Ishikawa (cell line): ENCODE measurements around the gene NEURL2.

Source experiments
- CEBPB ChIP-seq: IDR thresholded peaks from 2 replicates; pipeline ENCODE4 v1.6.1; 2012
- CREB1 ChIP-seq: IDR thresholded peaks from 2 replicates; pipeline ENCODE4 v1.6.1; 2012; ENCODE audit warnings: low read depth
- EGR1 ChIP-seq: IDR thresholded peaks from 2 replicates; pipeline ENCODE4 v1.6.1; 2012
- EP300 ChIP-seq: IDR thresholded peaks from 2 replicates; pipeline ENCODE4 v1.6.1; 2012; ENCODE audit warnings: borderline replicate concordance
- FOXM1 ChIP-seq: IDR thresholded peaks from 2 replicates; pipeline ENCODE4 v1.6.1; 2012; ENCODE audit warnings: low read depth, borderline replicate concordance
- MAX ChIP-seq: IDR thresholded peaks from 2 replicates; pipeline ENCODE4 v1.6.1; 2012
- NFIC ChIP-seq: IDR thresholded peaks from 2 replicates; pipeline ENCODE4 v1.6.1; 2012
- RAD21 ChIP-seq: IDR thresholded peaks from 2 replicates; pipeline ENCODE4 v1.6.1; 2012; ENCODE audit warnings: low read depth
- REST ChIP-seq: IDR thresholded peaks from 2 replicates; pipeline ENCODE4 v1.6.1; 2012; ENCODE audit warnings: low read depth, mild to moderate bottlenecking
- TAF1 ChIP-seq: IDR thresholded peaks from 2 replicates; pipeline ENCODE4 v1.6.1; 2012; ENCODE audit warnings: low read depth, mild to moderate bottlenecking
- TCF12 ChIP-seq: IDR thresholded peaks from 2 replicates; pipeline ENCODE4 v1.6.1; 2012; ENCODE audit warnings: low read depth
- TEAD4 ChIP-seq: IDR thresholded peaks from 2 replicates; pipeline ENCODE4 v1.6.1; 2012
- USF1 ChIP-seq: IDR thresholded peaks from 2 replicates; pipeline ENCODE4 v1.6.1; 2012
- YY1 ChIP-seq: IDR thresholded peaks from 2 replicates; pipeline ENCODE4 v1.6.1; 2012; ENCODE audit warnings: low read depth
- ZBTB7A ChIP-seq: IDR thresholded peaks from 2 replicates; pipeline ENCODE4 v1.6.1; 2012; ENCODE audit warnings: low read depth

The NEURL2 gene

GRCh38 chr20:45907219-45907948, 16.4 kb upstream of the NEURL2 start:
- TF ChIP-seq RAD21 (no peak), YY1 (no peak), EGR1 (no peak), TAF1 (no peak), CREB1 (no peak), ZBTB7A (no peak), REST (no peak), USF1 (no peak), FOXM1 (no peak), NFIC (no peak), TCF12 (no peak), MAX (no peak)

GRCh38 chr20:45905505-45906079, 14.6 kb upstream of the NEURL2 start:
- TF ChIP-seq REST (no peak), FOXM1 (no peak), NFIC (no peak), TAF1 (no peak), CREB1 (no peak), CEBPB (no peak), USF1 (no peak), MAX (no peak), ZBTB7A (no peak), EGR1 (no peak), EP300 (no peak), TEAD4 (no peak), TCF12 (no peak), RAD21 (no peak), YY1 (no peak)

- TF ChIP-seq REST, result no peak
- no peak for TF ChIP-seq EGR1
- no peak for TF ChIP-seq EP300
- TF ChIP-seq YY1, result no peak
- no peak for TF ChIP-seq FOXM1
- no peak for TF ChIP-seq TCF12
- no peak for TF ChIP-seq CEBPB
- TF ChIP-seq CREB1, result no peak
Measured at GRCh38 chr20:45904583-45905504, 13.8 kb upstream of the NEURL2 start.
